T47D (cell line): ENCODE data around the gene CCDC137.
A peak's percentile ranks its signal among the peaks of the same experiment; 100 is the strongest.
"Not testable (repeated sequence)": the region's sequence is repeated elsewhere in the genome, so short reads cannot be mapped to it uniquely, and the experiment has no call there.

Source experiments
- DNase-seq, 2 experiments: peaks; one replicate each; pipeline versions ENCODE4 v3.0.0 to v3.0.0-alpha.2; 2011 to 2012; ENCODE audit warnings: low read depth in 1 of 2, low spot score in 1 of 2
- JUND ChIP-seq: IDR thresholded peaks from 2 replicates; pipeline ENCODE4 v1.6.1; 2012; ENCODE audit warnings: low read depth
- in situ Hi-C: cut with HindIII; loops from 2 replicates; pipeline ENCODE4 v1.10.0; 2016; ENCODE audit warnings: low sequenced_read_pairs, low pct_unique_long_range_greater_than_20kb

CCDC137 gene, protein sequence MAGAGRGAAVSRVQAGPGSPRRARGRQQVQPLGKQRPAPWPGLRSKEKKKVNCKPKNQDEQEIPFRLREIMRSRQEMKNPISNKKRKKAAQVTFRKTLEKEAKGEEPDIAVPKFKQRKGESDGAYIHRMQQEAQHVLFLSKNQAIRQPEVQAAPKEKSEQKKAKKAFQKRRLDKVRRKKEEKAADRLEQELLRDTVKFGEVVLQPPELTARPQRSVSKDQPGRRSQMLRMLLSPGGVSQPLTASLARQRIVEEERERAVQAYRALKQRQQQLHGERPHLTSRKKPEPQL

GRCh38 chr17:81666342-81667191 is at the start of gene CCDC137, which contains the start of gene OXLD1:
Gene CCDC137, plus strand, starts transcription at chr17:81666737. Its CDS starts 30 bp downstream, at chr17:81666767.
Gene OXLD1, minus strand, starts transcription at chr17:81666605. Its CDS starts 28 bp downstream, at chr17:81666577.
- DNase-seq: peak; percentile 97 to 98
- in situ Hi-C loops: no loop called here
- TF ChIP-seq JUND: no peak

- no peak for DNase-seq
- TF ChIP-seq JUND: no peak
- in situ Hi-C loops: no loop called here
Measured at GRCh38 chr17:81616877-81617276, 49.7 kb upstream of the CCDC137 start.

DNA sequence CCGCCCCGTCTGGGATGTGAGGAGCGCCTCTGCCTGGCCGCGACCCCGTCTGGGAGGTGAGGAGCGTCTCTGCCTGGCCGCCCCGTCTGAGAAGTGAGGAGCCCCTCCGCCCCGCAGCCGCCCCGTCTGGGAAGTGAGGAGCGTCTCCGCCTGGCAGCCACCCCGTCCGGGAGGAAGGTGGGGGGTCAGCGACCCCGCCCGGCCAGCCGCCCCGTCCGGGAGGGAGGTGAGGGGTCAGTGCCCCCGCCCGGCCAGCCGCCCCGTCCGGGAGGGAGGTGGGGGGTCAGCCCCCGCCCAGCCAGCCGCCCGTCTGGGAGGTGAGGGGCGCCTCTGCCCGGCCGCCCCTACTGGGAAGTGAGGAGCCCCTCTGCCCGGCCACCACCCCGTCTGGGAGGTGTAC is 48.2 kb upstream of the CCDC137 start:
- DNase-seq, in situ Hi-C loops: not testable (repeated sequence)

DNA sequence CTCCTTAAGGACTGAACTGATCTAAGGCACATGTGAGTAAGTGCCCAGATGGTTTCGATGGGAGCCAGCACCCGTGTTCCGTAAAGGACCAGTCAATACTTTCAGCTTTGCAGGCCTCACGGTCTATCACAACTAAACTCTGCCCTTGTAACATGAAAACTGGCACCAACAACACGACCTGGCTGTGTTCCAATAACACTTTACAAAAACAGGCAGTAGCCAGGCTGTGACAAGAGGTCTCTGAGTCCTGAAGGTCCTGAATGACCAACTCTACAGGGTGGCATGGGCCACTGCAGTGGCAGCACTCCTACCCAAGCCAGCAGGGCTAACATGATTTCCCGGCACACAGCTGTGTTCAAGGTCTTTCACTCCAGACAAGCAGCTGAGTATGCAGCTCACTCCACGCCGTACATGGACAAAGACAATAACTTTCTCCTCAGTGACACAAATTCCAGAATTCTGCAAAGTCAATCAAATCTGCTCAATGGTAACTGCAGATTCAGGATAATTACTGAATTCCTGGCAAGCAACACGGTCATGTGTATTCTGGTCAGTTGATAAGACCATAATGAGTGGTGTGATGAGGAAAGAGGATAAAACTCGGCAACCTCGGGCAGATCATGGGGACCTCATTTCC is 44.9 kb upstream of the CCDC137 start:
- in situ Hi-C loops: no loop called here
- TF ChIP-seq JUND: no peak

GRCh38 chr17:81630274-81630673 is 36.3 kb upstream of the CCDC137 start:
- in situ Hi-C loops: no loop called here
- no peak for TF ChIP-seq JUND
- no peak for DNase-seq

More for the DNA sequence above, 44.9 kb upstream of the CCDC137 start:
- DNase-seq: no peak

DNA sequence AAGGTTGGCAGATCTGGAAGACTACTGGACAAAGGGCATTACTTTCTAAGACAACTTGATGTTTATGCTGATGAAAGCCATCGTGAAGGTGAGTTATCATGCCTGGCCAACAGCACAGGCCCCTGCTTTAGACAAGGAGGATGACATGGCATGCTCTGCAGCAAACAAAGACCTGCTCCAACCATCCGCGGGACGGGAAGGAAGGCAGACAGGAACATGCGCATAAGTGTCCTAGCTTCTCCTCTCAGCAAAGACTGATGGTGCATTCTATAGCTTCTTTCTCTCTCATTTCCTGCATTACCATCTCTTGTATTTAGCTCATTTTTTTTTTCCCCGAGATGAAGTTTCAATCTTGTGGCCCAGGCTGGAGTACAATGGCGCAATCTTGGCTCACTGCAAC is 35.1 kb upstream of the CCDC137 start:
- no peak for DNase-seq
- in situ Hi-C loops: no loop called here
- no peak for TF ChIP-seq JUND

- peak in 1 of 2 experiments; percentile 19 for DNase-seq
- in situ Hi-C loops: no loop called here
- no peak for TF ChIP-seq JUND
Measured at GRCh38 chr17:81635431-81635830, 31.1 kb upstream of the CCDC137 start.

GRCh38 chr17:81635973-81636504 is 30.5 kb upstream of the CCDC137 start:
- no peak for DNase-seq
- TF ChIP-seq JUND: no peak

DNA sequence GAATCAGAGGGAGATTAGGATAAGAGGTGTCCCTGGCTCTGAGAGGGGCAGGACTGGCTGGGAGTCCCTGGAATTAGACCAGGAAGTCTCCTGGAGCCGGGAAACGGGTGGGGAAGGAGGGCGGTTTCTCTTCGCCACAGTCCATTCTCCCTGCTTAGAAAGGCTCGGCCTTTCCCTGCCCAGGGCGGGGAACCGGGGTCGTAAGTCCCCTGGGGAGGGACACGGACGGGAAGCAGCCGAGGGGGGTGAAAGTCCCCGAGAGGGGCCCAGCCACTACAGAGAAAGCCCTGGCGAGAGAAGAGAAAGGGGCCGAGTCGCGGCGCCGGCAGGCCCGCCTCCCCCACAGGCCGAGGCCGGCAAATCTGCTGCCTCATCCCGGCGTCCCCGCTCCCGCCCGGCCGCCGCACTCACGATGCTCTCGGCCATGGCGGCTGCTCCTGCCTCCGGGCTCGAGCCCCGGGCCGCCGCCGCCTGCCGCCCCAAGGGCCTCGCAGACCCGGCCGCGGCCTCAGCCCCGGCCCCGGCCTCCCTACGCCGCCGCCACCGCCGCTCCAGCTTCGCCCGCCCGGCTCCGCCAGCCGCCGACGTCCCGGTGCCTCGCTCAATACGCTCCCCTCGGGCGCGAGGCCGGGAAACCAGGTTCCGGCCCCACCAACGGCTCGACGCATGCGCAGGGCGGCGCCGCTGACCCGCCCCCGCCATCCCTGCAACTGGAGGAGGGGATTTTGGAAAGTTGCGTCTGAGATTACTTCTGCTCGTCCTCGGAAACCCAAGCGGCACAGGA is 29.8 kb upstream of the CCDC137 start, which contains the start of the genes NPLOC4 and TSPAN10:
Gene NPLOC4, minus strand, starts transcription at position 608 of the 784 bp plus-strand sequence. Its CDS starts 182 bp downstream, at position 426.
Gene TSPAN10, plus strand, starts transcription at position 692 of the 784 bp plus-strand sequence. CDS start 5,217 bp downstream, outside the sequence.
- peak; percentile 93 to 98 for DNase-seq
- in situ Hi-C loops: no loop called here
- no peak for TF ChIP-seq JUND

More at GRCh38 chr17:81635973-81636504, 30.5 kb upstream of the CCDC137 start:
- in situ Hi-C loops: no loop called here

DNA sequence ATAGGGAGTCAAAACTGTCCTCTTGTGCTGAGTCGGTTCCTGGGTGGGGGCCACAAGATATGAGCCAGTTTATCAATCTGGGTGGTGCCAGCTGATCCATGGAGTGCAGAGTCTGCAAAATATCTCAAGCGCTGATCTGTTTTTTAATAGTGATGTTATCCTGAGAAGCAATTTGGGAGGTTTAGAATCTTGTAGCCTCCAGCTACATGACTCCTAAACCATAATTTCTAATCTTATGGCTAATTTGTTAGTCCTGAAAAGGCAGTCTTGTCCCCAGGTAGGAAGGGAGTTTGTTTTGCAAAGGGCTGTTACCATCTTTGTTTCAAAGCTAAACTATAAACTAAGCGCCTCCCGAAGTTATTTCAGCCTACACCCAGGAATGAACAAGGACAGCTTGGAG is 27.9 kb upstream of the CCDC137 start:
- no peak for TF ChIP-seq JUND
- in situ Hi-C loops: no loop called here
- no peak for DNase-seq

DNA sequence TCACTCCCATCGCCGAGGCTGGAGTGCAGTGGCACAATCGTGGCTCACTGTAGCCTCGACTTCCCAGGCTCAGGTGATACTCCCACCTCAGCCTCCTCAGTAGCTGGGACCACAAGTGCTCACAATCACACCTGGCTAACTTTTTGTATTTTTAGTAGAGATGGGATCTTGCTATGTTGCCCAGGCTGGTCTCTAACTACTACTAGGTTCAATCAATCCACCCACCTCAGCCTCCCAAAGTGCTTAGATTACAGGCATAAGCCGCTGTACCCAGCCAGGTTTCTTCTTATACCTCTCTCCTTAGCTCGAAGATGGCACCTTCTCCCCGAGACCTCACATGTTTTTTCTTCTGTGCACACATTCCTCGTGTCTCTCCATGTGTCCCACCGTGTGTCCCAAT is 26.5 kb upstream of the CCDC137 start:
- in situ Hi-C loops: no loop called here
- no peak for TF ChIP-seq JUND

More for the DNA sequence above, 26.5 kb upstream of the CCDC137 start:
- DNase-seq: no peak
